Natural killer cell treated with Interleukin-12 subunit alpha and Interleukin-12 subunit beta and Interleukin-15 and Interleukin-18, amount 100 ng/mL, for 72 hours (primary cell): ENCODE results near the gene PPP1R12B. TPM values are rescaled to one million over a fixed set of nuclear protein-coding genes. Genes with fewer than 3 reads are reported as not detected.
"Not testable (repeated sequence)": the region's sequence is repeated elsewhere in the genome, so short reads cannot be mapped to it uniquely, and the experiment has no call there.

Experiments used
- ATAC-seq, 2 donors: fragments of 150-1000 bp; cut with Tn5 transposase in 1 of 2; sonication (Bioruptor Pico), chemical (Tn5 transposase) in 1 of 2; 2 replicates each; pipeline ENCODE4 v1.10.0; 2021
- DNase-seq: peaks from one replicate; pipeline ENCODE4 v3.0.0; 2022; ENCODE audit warnings: low spot score
- H3K27ac Mint-ChIP-seq, 2 donors: 1 replicate in 1 of 2; 2 replicates in 1 of 2; pipeline ENCODE4 v1.8.0; 2022; ENCODE audit warnings: mixed read lengths in 2 of 2, mild to moderate bottlenecking in 1 of 2, moderate library complexity in 1 of 2
- H3K27me3 Mint-ChIP-seq, 2 donors: 1 replicate in 1 of 2; 2 replicates in 1 of 2; pipeline ENCODE4 v1.8.0; 2022; ENCODE audit warnings: mixed read lengths in 2 of 2
- H3K36me3 Mint-ChIP-seq: one replicate; pipeline ENCODE4 v1.8.0; 2022; ENCODE audit warnings: mixed read lengths
- H3K4me1 Mint-ChIP-seq, 2 donors: 1 replicate in 1 of 2; 2 replicates in 1 of 2; pipeline ENCODE4 v1.8.0; 2022; ENCODE audit warnings: low read depth in 2 of 2, mixed read lengths in 2 of 2, mild to moderate bottlenecking in 1 of 2
- H3K4me3 Mint-ChIP-seq: one replicate; pipeline ENCODE4 v1.8.0; 2022; ENCODE audit warnings: mixed read lengths
- H3K9me3 Mint-ChIP-seq: 2 replicates; pipeline ENCODE4 v1.8.0; 2022; ENCODE audit warnings: mixed read lengths
- total RNA-seq, 2 donors: library from RNA; stranded (reverse); gene quantifications; one replicate each; pipeline ENCODE4 v1.2.3, GENCODE V29; 2022

PPP1R12B gene
- total RNA-seq, 2 donors from 2014 or later, result 27.1 to 51.8 TPM

DNA sequence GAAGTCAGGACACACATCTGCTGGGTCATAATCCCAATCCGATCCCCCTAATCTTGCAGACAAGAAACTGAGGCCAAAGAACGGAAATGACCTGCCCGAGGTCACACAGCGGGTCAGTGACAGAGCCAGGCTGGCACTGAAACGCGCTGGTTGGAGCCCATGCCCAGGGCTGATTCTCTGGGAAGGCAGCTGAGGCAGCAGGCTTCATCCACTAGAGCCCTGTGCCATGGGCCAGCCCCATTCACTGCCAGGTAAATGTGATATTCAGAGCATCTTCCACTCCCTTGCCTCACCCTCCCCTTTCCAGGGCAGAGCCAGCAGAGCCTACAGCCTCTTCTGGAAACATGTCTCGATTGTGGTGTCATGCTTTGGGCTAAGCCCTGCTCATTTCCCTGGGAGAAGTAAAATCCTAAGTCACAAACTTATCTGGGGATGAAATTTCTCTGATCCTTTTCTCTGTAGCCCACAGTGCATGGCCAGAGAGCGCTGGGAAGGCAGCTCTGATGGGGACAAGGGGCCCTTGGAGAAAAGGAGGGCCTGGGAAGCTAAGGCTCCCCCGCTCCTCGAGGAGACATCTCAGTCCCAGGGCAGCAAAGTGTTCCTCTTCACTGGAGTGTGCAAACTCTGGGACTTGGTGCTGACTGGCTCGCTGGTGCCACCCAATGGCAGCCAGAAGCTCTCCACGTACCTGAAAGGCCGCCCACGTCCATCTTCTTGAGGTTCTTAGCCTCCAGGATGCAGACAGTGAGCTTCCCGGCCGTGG, 251.4 kb downstream of the PPP1R12B start:
- H3K4me1 Mint-ChIP-seq, result peaks cover 0 to 3% of the 10 kb centered on the region in 2 donors
- H3K27me3 Mint-ChIP-seq, result no peaks in the 10 kb centered on the region
- H3K27ac Mint-ChIP-seq, result no peak overlapping the region
- no peaks in the 10 kb centered on the region for H3K9me3 Mint-ChIP-seq
- no peaks in the 10 kb centered on the region for H3K36me3 Mint-ChIP-seq
- H3K4me3 Mint-ChIP-seq, result no peak overlapping the region
- ATAC-seq, result no peak
- DNase-seq, result no peak

DNA sequence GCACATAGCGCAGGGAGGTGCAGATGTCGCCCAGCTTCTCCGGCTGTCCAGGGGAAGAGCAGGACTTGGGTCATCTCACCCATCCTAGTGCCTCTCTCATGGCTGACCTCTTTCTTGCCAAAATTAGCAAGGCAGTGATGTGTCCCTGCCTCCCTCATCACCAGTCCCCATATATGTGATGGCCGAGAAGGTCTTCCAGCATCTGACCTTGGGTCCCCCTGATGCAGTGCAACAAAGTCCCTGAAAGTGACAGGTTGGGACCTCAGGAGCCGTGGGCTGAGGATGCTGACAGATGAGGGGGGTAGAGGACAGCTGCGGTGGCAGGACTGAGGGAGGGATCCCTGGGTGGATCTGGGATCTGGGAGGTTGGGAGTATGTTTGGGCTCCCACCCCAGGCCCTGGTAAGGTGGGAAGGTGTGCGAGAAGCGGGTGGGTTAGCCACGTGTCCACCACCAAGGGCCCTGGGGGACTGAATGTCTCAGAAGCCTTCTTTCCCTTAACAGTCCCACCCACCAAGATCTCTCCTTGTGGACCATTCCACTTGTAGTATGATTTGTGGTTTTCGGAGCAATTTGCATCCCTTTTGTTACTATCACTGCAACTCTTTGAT, 252.0 kb downstream of the PPP1R12B start:
- H3K9me3 Mint-ChIP-seq, result no peaks in the 10 kb centered on the region
- ATAC-seq (no peak), DNase-seq (no peak)
- H3K4me3 Mint-ChIP-seq, result no peak overlapping the region
- H3K27ac Mint-ChIP-seq, result no peak overlapping the region
- peaks cover 0 to 3% of the 10 kb centered on the region in 2 donors for H3K4me1 Mint-ChIP-seq
- H3K36me3 Mint-ChIP-seq, result no peaks in the 10 kb centered on the region
- H3K27me3 Mint-ChIP-seq, result no peaks in the 10 kb centered on the region

DNA sequence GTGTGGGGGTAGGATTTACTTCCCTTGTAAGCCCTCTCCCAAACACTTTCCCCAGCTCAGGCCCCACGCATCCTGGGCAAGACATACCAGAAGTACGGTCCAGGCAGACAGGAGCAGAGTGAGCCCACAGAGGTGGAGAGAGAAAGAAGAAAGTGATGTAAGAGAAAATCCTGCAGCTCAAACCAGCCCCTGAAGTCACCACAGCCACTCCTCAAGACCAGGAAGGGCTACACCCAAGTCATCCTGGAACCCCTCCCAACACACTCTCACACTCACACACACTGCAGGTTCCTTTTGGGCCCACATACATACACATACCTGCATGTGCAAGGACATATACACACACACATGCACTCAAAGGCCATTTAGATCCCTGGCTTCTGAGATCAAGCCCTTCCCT, 254.9 kb downstream of the PPP1R12B start:
- Mint-ChIP-seq H3K4me1 (no peaks in the 10 kb centered on the region), H3K36me3 (no peaks in the 10 kb centered on the region), H3K9me3 (no peaks in the 10 kb centered on the region), H3K4me3 (no peak overlapping the region), H3K27ac (no peak overlapping the region), H3K27me3 (no peaks in the 10 kb centered on the region)
- DNase-seq (no peak), ATAC-seq (no peak)

DNA sequence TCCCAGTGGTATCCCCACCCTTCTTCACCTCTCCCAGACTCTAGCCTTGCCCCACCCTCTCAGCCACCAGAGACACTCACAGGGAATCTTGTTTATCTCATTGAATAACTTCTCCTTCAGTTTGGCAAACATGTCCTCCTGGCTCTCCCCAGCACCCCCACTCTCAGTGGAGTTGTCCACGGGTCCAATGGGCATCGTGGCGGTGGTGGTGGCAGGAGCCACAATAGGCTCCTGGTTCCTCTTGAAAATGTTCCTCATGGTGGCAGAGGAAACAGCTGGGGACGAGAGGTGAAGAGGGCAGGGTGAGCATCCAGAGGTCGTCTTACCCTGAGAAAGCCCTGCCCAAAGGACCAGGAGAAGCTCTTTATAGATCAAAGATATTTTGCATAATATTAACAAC, 257.0 kb downstream of the PPP1R12B start:
- H3K4me1 Mint-ChIP-seq, result no peaks in the 10 kb centered on the region
- DNase-seq (no peak), ATAC-seq (no peak)
- no peak overlapping the region for H3K27ac Mint-ChIP-seq
- no peaks in the 10 kb centered on the region for H3K9me3 Mint-ChIP-seq
- H3K36me3 Mint-ChIP-seq, result no peaks in the 10 kb centered on the region
- H3K27me3 Mint-ChIP-seq, result no peaks in the 10 kb centered on the region
- H3K4me3 Mint-ChIP-seq, result no peak overlapping the region

DNA sequence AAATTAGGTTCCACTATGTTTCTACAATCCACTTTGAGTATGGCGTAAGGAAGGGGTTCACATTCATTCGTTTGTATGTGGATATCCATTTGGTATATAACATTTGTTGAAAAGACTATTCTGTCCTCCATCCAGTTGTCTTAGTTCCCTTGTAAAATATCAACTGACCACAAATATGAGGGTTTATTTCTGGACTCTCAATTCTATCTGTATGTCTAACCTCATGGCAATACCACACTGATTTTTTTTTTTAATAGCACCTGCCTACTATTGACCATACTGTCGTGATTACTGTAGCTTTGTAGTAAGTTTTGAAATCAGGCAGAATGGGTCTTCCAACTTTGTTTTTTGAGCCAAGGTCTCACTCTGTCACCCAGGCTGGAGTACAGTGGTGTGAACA, 263.5 kb downstream of the PPP1R12B start:
- not testable (repeated sequence) for H3K27me3 Mint-ChIP-seq, ATAC-seq, H3K36me3 Mint-ChIP-seq, DNase-seq, H3K27ac Mint-ChIP-seq, H3K4me3 Mint-ChIP-seq, H3K9me3 Mint-ChIP-seq
- H3K4me1 Mint-ChIP-seq, result peaks cover 24 to 26% of the 10 kb centered on the region in 2 donors

DNA sequence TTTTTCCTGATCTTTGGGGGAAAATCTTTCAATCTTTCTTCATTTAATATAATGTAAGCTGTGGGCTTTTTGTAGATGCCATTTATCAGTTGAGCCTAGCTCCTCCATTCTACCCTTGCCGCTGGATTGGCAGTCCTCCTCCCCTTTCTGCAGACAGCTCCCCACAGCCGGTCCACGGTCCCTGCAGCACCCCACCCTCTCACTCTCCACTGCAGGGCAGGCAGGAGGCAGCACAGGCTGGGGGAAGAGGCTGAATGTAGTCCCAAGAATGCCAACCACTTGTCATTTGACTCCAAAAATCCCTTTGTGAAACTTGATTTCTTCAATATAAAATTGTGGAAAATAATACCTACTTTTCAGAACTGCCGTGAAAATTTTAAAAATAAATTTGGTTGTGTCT, 265.1 kb downstream of the PPP1R12B start:
- H3K9me3 Mint-ChIP-seq, result no peaks in the 10 kb centered on the region
- H3K4me3 Mint-ChIP-seq, result no peak overlapping the region
- no peaks in the 10 kb centered on the region for H3K36me3 Mint-ChIP-seq
- peaks cover 35 to 36% of the 10 kb centered on the region in 2 donors for H3K4me1 Mint-ChIP-seq
- H3K27me3 Mint-ChIP-seq, result peaks cover 0 to 4% of the 10 kb centered on the region in 2 donors
- no peak overlapping the region for H3K27ac Mint-ChIP-seq
- ATAC-seq (no peak), DNase-seq (no peak)

DNA sequence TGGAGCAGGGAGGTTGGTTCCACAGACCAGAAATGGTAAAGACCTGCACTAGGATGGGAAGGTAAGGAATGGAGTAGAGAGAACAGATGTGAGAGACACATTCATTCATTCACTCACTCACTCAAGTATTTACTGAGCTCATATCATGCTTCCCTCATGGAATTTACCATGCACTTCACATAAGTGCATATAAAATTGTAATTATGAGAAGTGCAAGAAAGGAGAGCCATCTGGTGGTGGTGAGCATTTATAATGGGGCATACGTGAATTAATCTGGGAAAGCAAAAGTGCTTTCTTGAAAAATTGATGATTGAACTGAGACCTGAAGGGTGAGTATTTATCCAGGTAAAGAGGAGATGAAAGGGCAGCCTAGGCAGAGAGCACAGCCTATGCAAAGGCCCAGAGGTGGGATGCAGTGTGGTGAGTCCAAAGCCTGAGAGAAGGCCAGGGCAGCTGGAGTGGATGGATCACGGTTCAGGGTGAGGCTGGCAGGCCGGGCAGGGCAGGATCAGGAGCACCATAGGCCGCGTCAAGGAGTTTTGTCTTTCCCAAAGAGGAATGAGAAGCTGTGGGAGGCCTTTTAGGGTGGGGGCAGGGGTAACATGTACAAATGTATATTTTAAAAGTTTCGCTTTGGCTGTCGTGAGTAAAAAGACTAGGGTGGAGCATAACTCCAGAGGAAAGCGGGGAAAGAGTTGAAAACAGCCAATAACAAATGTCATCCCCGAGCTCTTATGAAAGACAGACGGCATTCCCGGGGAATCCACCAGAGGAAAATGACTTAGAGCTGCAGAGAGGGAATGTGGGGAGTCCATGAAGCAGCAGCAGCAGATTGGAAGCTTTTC, 266.1 kb downstream of the PPP1R12B start:
- DNase-seq, H3K9me3 Mint-ChIP-seq, H3K4me3 Mint-ChIP-seq, H3K27ac Mint-ChIP-seq, H3K27me3 Mint-ChIP-seq, ATAC-seq, H3K36me3 Mint-ChIP-seq: not testable (repeated sequence)
- peaks cover 37 to 40% of the 10 kb centered on the region in 2 donors for H3K4me1 Mint-ChIP-seq

DNA sequence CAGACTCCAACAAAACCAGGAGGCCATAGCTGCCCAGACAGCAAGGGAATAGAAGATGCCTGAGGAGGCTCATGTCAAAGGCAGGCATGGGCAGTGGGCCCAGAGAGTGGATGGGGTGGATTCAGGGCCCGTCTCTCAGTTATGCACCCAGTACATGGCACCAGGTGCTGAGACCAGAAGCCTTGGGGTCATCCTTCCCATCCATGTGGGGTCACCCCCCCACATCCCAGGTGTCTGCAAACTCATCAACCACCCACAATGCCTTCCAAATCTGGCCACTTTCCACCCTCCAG, 266.7 kb downstream of the PPP1R12B start:
- Mint-ChIP-seq H3K4me3 (peak overlapping the region; percentile 68), H3K4me1 (peaks cover 37 to 40% of the 10 kb centered on the region in 2 donors), H3K27me3 (peaks cover 0 to 11% of the 10 kb centered on the region in 2 donors)
- H3K27ac Mint-ChIP-seq, H3K36me3 Mint-ChIP-seq, H3K9me3 Mint-ChIP-seq, DNase-seq: not testable (repeated sequence)
- ATAC-seq, result peak in 1 of 2 donors; percentile 13

DNA sequence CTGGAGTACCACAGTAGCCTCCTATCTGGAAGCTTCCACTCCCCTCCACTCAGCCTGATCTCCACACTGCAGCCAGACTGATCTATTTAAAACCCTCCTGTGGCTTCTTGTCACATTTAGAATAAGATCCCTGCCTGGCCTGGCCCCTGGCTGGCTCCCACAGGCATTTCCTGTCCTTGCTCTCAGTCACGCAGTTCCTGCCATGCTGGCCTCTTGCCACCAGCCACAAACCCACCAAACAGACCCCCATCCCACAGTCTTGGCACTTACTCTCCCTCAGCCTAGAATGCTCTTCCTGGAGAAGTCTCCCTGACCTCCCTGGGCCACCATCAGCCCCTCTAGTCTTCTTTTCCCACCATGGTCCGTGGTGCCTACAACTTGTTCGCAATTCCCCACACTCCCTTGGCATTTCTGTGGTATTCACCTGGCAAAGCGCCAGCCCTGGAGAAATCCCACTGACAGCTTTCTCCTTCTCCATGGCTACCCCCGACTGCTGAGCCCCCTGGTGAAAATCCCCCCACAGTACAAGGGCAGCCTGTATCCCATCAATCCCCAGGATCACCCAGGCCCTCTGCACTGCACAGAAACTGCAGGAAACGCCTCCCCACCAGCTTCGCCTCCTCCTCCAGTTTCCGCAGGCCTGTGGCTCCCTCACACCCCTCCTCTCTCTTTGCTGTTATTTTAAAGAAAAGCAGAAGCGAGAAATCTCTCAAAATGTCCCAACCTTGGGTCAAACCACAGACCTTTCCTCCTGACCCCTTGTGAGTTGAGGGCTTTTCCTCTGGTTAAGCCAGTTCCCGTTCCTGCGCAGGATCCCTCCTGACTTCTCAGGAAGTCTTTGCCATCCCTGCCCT, 267.2 kb downstream of the PPP1R12B start:
- Mint-ChIP-seq H3K4me1 (peaks cover 37 to 40% of the 10 kb centered on the region in 2 donors), H3K36me3 (no peaks in the 10 kb centered on the region), H3K4me3 (peak overlapping the region; percentile 68), H3K27me3 (peaks cover 4 to 13% of the 10 kb centered on the region in 2 donors), H3K9me3 (no peaks in the 10 kb centered on the region), H3K27ac (peak overlapping the region in 1 of 2 donors; percentile 53)
- DNase-seq (no peak), ATAC-seq (peak in 1 of 2 donors; percentile 39)

DNA sequence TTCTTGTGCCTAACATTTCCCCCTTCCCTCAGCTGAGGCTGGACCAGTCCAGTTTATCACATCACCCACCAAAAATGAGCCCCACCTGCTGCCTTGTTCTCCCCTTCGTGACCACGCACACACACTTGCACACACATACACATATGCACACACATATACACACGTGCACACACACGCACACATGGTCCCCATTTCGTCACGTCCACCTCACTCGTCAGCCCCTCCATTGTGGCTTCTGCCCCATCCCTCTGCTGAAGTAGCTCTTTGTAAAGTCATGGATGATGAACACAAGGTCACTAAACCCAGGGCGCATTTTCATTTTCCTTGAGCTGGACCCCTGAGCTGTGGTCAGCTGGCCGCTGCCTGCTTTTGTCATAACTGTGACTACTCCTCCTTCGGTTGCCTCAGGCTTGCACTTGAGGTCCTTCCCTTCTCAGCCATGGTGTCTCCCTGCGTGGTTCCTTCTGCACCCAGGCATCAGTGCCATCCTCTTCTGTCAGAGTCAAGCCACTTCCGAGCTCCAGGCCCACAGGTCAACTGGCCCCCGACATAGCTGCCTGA, 267.9 kb downstream of the PPP1R12B start:
- DNase-seq, result no peak
- peak overlapping the region; percentile 68 for H3K4me3 Mint-ChIP-seq
- H3K36me3 Mint-ChIP-seq, result no peaks in the 10 kb centered on the region
- H3K27ac Mint-ChIP-seq, result peak overlapping the region in 1 of 2 donors; percentile 53
- peaks cover 6 to 14% of the 10 kb centered on the region in 2 donors for H3K27me3 Mint-ChIP-seq
- H3K4me1 Mint-ChIP-seq, result peaks cover 37 to 40% of the 10 kb centered on the region in 2 donors
- ATAC-seq, result no peak
- no peaks in the 10 kb centered on the region for H3K9me3 Mint-ChIP-seq

DNA sequence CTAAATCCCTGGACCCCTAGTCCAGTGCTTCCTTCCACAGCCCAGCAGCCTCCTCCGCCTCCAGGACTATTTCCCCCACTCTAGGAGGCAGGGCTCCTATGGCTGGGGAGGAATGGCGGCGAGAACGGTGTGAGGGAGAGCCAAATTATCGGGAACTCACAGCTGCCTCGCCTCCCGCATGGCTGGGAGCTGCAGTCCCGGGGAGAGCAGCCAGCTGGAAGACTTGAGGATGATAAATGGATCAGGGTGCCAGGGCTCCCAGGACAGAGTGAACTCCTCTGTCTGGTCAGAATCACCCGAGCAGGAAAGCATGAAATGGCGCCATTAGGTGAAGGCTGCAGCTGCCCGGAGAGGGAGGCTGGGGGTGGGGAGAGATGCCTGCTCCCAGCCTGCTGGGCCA, 270.5 kb downstream of the PPP1R12B start:
- not testable (repeated sequence) for H3K27ac Mint-ChIP-seq, DNase-seq, ATAC-seq, H3K4me3 Mint-ChIP-seq, H3K36me3 Mint-ChIP-seq, H3K9me3 Mint-ChIP-seq
- Mint-ChIP-seq H3K4me1 (peaks cover 37 to 40% of the 10 kb centered on the region in 2 donors), H3K27me3 (peaks cover 6 to 14% of the 10 kb centered on the region in 2 donors)

DNA sequence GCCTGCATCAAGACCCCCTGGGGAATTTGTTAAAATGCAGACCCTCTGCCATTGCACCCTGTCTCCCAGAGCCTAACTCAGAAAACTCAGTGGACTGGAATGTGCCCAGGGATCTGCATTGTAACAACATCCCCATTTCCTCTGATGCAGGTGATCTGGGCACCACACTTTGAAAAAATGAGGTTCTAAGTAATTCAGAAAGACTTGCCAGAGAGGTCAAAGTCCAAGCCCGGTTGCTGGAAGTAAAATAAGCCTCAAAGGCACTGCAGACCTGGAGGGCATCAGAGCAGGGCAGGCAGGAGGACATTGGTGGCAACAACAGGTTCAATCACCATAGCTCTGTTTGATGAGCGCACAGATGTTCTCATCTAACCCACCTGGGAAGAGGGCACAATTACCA, 271.0 kb downstream of the PPP1R12B start:
- Mint-ChIP-seq H3K27me3 (peaks cover 6 to 14% of the 10 kb centered on the region in 2 donors), H3K36me3 (no peaks in the 10 kb centered on the region), H3K4me1 (peaks cover 34 to 38% of the 10 kb centered on the region in 2 donors), H3K4me3 (no peak overlapping the region), H3K27ac (no peak overlapping the region), H3K9me3 (no peaks in the 10 kb centered on the region)
- ATAC-seq (no peak), DNase-seq (no peak)

DNA sequence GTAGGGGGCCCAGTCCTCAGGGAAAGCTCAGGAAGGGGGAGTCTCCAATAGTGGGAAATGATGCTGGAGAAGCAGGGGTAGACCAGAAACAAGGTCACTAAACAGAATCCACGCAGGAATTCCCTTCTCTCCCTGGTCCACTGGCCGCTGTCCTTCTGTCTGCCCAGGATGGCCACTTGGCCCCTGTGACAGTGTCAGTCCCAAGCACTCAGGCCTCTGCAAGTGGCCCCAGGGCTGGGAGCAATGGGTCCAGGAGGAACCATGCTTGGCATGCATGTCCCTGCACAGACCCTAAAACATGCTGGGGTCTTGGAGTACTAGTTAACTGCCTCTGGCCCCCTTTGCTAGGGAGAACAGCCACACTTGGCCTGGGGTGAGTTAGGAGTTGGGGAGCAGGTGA, 271.5 kb downstream of the PPP1R12B start:
- not testable (repeated sequence) for H3K36me3 Mint-ChIP-seq, H3K27ac Mint-ChIP-seq, H3K9me3 Mint-ChIP-seq, DNase-seq, H3K4me3 Mint-ChIP-seq, ATAC-seq
- Mint-ChIP-seq H3K4me1 (peaks cover 32 to 33% of the 10 kb centered on the region in 2 donors), H3K27me3 (peaks cover 6 to 14% of the 10 kb centered on the region in 2 donors)
